Amniotic stem cell (primary cell): ENCODE results near the gene CFAP210.
"Not testable (repeated sequence)": the region's sequence is repeated elsewhere in the genome, so short reads cannot be mapped to it uniquely, and the experiment has no call there.

Source experiments
- DNase-seq: peaks from one replicate; lab custom pipeline; 2025; lab: John Stamatoyannopoulos, UW

The CFAP210 gene

DNA sequence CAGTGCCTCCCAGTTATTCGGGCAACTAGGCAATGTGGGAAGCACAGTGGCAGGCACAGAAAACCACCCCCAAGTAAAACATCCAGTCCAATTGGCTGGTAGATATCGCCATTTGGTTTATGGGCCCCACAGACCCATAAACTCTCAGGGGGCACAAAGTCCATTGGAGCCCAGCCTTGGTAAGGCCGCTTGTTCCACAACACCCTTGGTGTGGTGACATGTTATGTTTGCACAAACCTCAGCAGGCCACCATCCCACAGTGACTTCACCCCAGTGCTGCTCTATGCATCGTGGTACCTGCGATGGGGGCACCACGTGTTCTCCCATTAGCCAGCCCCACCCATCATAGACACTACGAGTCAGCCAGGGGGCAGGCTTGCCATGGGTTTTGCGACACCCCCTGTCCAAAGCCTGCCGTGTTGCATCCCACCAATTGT lies 18.6 kb upstream of the CFAP210 start:
- no peak for DNase-seq

DNA sequence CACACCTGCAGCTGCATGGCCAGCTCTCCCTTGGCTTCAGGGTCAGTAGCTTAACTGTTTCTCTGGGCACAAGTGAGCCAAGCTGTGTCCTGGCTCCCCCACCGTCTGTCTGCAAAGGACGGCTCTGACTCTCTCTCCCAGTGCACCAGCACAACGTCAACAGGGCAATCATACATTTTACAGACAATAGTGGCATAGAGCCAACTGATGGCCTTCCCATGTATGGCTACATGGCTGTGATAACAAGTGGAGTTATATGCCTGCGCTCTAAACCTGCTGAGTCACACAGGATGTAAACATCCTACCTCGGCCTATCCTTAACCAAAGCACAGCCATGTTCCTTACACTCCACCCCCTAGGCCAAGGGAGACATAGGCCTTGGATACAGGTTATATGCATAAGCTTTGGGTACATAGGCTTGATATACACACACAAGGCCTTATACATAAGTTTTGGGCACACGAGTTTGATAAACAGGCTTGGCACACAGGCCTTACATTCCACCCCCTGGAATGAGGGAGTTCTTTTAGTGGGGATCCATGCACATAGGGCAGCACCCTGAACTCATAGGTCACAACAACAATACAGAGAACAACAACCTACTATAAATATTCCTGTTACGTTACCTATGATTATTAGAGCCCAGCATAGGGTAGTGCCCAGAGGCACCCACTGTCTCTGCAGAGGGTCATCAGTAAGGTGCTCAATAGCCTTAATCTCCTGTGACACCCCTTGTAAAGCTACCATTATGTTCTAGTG lies 17.7 kb upstream of the CFAP210 start:
- DNase-seq = no peak

DNA sequence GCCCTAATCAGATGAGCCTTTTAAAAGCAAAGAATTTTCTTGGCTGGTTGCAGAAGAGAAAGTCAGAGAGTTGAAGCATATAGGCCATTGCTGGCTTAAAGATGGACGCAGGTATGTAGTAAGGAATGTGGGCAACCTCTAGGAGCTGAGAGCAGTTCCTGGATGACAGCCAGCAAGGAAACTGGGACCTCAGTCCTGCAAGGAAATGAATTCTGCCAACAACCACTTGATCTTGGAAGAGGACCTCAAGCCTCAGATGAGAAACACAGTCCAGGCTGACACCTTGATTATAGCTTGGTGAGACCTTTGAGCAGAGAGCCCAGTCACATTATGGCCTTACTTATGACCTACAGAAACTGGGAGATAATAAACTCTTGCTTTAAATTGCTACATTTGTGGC lies 15.8 kb upstream of the CFAP210 start:
- DNase-seq = no peak

DNA sequence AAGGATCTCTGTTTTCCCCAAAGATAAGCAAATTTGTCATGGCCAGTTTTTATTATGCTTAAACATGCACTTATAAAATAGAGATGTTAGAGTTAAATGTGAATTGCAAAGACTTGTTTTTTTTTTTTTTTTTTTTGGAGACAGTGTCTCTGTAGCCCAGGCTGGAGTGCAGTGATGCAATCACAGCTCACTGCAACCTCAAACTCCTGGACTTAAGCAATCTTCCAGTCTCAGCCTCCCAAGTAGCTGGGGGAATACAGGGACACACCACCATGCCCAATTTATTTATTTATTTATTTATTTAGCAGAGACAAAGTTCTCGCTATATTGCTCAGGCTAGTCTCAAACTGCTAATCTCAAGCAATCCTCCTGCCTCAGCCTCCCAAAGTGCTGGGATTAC lies 15.1 kb upstream of the CFAP210 start:
- no peak for DNase-seq

DNA sequence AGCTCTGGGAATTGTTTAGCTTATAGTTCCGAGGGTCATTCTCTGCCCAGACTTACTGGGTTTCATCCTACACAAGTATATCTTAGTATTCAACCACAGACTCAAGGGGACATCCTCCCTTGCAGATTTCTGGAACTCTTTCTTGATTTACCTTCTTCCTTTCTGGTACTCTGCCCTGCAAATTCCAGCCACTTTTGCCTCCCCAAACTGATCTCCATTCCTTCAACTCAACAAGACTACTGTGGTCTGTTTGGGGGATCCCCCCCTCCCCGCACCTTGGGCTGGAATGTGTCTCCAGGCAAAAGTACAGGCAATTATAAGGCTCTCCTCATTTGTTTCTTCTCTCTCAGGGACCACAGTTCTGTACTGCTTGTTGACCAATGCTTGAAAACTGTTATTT lies 13.4 kb upstream of the CFAP210 start:
- no peak for DNase-seq

DNA sequence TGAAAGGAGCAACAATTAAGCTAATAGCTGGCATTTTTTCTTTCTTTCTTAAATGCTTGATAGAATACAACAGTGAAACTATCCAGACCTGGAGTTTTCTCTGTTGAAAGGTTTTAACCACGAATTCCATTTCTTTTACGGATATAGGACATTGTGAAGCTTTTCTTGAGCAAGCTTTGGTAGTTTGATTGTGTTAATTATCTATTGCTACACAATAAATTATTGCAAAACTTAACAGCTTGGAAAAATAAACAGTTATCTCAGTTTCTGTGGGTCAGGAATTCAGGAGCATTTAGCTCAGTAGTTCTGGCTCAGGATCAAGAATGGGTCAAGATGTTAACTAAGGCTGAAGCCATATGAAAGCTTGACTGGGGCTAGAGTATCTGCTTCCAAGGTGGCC lies 11.7 kb upstream of the CFAP210 start:
- DNase-seq = no peak

DNA sequence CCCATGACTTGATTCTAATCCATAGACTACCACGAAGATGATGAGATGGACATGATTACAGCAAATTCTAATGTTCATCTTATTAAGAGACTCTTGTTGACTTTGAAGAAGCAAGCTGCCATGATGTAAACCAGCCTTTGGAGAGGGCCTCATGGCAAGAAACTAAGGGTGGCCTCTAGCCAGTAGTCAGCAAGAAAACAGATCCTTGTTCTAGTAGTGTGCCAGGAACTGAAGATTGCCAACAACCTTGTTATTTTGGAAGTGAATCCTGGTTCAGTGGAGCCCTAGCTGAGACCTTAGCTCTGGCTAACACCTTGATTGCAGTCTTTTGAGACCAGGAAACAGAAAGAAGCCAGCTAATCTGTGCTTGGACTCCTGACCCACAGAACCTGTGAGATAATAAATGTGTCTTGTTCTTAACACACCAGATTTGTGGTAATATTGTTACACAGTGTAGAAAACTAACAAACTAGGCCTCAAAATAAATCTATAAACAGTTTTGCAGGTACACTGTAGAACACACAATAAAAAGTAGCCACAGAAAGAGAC lies 10.0 kb upstream of the CFAP210 start:
- no peak for DNase-seq

DNA sequence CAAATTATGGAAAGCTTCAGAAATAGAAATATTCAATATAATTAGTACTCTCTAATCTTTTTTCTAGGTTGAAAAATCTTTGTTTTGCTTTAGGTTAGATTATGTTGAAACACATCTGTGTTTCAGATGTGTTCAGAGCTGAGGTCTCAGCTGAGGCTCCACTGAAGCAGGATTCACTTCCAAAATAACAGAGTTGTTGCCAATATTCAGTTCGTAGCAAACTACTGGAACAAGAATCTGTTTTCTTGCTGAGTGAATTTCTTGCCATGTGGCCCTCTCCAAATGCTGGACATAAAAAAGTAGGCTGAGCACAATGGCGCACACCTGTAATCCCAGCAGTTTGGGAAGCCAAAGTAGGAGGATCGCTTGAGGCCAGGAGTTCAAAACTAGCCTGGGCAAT lies 8.8 kb upstream of the CFAP210 start:
- no peak for DNase-seq

DNA sequence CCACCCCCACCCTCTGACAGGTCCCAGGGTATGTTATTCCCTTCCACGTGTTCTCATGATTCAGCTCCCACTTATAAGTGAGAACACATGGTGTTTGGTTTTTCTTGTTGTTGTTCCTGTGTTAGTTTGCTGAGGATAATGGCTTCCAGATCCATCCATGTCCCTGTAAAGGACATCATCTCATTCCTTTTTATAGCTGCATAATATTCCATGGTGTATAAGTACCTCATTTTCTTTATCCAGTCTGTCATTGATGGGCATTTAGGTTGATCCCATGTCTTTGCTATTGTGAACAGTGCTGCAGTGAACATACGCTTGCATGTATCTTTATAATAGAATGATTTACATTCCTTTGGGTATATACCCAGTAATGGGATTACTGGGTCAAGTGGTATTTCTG lies 5.0 kb upstream of the CFAP210 start:
- not testable (repeated sequence) for DNase-seq

DNA sequence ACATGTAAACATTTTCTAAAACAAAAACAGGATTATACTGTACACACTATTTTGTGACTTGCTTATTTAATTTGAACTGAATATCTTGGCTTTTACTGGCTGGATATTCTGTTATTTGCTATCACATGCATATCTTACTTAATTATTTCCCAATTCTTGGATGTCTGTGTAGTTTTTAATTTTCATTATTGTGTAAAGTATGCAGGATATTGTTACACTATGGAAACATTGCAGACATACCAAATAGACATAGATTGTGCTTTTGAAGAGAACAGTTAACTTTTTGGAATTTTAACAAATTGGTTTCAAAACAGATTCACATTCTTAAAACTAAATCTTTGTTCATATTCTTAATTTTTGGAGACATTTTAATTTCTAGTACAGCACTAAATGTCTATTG lies 2.2 kb upstream of the CFAP210 start:
- no peak for DNase-seq

DNA sequence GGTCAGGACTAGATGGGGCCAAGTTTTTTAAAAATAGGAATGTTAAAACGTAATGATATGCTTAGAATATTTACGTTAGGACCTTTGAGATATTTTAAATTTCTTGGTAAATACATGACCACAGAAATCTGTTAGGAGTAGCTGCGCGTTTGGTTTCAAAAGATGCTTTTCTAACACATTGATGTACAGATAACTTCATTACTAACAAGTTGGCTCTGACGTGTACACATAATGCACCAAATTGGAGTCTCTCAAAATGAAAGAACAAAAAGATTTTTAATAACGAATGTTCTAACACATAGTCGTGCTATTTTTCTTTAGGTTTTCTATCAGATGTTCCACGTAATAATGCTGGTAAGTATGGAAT lies 672 bp upstream of the CFAP210 start:
- no peak for DNase-seq

DNA sequence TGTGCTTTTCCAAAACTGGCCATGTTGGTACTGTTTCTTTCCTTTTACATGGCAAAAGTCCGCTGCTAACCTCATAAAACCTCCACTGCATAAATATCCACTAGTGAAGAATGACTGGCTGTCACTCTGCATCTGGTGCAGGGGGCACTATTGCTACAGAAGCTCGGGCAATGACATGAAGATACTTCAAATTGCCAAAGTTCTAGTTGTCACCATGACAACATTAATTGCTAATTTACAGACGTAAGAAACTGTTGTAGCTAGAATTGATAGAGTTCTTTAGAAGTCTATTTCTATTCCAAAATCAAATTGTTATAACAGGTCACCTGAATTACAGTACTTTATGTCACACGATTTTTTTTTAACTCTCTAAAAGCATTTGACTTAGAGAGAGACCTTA lies 845 bp downstream of the CFAP210 start:
- no peak for DNase-seq

DNA sequence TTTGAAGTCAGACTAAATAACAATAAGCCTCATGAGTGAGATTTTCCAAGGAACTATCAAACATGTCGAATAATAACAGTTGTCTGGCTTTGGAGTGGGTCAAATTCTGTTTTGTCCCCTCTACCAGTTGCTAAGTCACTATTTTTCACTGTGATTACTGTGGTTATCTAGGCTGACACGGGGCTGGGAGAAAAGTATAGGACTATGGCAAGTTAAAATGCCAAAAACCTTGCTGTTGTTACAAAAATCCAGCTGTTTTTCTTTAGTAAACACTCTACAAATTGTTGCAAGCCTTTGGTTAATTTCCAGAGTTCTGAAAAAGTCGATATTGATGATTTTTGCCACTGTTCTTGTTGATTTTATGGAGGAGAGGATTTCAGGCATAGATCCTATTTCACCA lies 1.5 kb downstream of the CFAP210 start:
- no peak for DNase-seq

DNA sequence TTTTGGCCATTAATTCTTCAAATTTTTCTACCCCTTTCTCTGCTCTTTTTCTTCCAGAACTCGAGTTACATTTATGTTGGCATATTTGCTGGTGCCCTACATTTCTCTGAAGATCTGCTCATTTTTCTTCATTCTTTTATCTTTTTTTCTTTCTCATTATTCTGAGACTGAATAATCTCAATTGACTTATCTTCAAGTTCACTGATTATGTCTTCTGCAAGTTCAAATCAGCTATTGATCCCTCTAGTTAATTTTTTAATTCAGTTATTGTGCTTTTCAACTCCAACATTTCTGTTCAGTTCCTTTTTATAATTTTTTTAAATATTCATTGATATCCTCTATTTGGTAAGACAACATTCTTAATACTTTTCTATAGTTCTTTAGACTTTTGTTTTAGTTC lies 3.2 kb downstream of the CFAP210 start:
- DNase-seq = no peak

DNA sequence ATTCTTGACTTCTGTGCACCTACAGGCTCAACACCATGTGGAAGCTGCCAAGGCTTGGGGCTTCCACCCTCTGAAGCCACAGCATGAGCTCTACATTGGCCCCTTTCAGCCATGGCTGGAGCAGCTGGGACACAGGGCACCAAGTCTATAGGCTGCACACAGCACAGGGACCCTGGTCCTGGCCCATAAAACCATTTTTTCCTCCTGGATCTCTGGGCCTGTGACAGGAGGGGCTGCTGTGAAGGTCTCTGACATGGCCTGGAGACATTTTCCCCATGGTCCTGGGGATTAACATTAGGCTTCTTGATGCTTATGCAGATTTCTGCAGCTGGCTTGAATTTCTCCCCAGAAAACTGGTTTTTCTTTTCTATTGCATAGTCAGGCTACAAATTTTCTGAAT lies 6.3 kb downstream of the CFAP210 start:
- DNase-seq = not testable (repeated sequence)

DNA sequence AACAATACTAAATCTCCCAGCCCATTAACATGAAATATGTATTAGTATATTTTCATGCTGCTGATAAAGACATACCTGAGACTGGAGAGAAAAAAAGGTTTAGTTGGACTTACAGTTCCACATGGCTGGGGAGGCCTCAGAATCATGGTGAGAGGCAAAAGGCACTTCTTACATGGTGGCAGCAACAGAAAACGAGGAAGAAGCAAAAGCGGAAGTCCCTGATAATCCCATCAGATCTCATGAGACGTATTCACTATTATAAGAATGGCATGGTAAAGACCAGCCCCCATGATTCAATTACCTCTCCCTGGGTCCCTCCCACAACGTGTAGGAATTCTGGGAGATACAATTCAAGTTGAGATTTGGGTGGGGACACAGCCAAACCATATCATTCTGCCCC lies 7.4 kb downstream of the CFAP210 start:
- not testable (repeated sequence) for DNase-seq

DNA sequence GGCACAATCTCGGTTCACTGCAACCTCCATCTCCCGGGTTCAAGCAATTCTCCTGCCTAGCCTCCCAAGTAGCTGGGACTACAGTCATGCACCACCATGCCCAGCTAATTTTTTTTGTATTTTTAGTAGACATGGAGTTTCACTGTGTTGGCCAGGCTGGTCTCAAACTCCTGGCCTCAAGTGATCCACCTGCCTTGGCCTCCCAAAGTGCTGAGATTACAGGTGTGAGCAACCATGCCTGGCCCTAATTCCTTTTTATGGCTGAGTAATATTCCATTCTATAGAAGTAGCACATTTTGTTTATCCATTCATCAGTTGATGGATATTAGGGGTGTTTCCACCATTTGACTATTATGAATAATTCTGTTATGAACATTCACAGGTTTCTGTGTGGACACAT lies 9.5 kb downstream of the CFAP210 start:
- not testable (repeated sequence) for DNase-seq

DNA sequence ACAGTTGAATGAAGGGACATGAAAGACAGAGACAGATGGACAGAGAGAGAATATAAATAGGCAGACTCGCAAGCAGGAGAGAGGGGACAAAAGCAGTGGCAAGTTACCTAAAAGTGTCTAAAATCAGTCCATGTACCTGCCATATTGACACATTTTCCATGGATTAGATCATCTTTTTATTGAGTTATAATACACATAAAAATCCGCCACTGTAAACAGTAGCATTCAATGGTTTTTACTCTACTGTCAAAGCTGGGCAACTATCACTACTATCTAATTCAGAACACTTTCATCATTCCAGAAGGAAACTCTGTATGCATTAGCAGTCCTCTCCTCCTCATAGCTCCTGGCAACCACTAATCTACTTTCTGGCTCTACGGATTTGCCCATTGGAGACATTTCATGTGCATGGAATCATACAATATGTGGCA lies 10.1 kb downstream of the CFAP210 start:
- no peak for DNase-seq

DNA sequence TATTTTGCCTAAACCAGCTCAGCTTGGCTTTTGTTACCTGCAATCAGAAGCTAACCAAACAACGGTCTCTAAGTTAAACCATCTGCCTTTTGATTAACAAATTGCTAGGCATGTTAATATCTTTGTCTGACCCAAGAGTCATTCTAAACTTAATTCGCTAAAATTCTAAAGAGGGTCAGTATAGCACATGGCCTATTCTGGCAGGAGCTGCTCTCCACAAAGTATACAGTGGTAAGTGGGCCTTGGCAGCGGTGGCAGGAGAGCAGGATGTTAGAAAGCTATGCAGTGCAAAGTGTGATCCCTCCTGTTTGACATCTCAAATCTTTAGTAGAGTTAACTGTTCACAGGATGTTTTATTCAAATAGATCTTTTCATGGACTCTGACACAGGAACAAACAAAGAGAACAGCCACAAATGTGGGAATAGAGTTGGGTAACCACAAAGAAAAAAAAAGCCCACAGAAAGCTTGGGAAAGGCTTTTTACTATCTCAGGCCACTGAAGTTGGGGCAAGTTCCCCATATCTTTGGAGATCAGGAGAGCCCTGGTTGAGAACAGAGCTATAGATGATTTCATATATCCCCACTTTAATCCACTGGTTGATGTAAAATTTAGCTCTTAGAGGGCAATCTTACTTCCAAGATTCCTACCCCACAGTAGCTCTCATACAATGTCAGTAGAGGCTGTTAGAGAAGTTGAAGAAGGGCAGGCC lies 10.6 kb downstream of the CFAP210 start:
- no peak for DNase-seq

DNA sequence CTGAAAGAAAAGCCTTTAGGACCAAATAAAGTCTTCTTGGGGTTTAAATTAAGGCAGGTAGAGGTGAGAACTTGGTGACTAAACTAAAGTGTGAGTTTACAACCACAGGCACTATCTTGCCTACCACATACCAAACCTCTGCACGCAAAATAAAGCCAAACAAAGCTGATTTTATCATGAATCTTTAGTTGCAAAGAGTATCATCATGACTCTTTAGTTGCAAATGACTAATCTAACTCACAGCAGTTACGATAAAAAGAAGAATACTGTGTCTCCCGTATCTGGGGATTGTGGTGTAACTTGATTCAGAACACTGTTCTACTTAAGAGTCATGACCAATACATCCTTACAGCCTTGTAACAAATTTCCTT lies 11.2 kb downstream of the CFAP210 start:
- DNase-seq = no peak

DNA sequence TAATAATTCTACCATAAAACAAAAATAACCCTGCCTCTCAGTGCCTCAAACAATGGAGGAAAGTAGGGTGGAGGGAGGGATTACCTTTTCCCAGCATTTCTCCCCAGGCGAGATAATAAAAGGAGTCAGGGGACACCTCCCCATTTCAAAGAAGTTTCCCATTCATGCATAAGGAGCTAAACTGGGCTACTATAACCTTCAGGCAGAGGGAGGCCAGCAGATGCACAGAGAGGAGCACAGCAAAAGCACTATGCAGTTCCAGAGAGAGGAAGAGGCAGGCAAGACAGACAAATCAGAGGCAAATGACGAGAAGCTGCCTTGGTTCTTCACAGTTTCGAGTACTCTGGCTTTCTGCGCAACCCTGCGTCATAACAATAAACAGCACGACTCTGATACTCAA lies 17.4 kb downstream of the CFAP210 start:
- DNase-seq = no peak

DNA sequence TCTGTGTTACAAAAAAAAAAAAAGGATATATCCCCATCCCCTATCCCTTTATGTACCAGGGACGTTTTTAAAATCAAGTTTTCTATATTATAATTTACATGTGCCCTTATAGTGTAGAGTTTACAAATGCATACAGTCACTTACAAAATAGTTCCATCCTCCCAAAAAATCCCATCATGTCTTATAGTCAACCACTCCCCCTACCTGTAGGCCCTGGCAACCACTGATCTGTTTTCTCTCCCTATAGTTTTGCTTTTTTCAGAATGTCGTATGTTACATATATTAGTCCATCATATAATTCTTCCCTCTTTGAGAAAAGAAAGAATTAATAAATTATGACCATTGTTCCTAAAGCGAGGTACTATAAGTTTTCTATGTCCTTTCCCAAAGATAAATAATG lies 17.8 kb downstream of the CFAP210 start:
- DNase-seq = no peak

DNA sequence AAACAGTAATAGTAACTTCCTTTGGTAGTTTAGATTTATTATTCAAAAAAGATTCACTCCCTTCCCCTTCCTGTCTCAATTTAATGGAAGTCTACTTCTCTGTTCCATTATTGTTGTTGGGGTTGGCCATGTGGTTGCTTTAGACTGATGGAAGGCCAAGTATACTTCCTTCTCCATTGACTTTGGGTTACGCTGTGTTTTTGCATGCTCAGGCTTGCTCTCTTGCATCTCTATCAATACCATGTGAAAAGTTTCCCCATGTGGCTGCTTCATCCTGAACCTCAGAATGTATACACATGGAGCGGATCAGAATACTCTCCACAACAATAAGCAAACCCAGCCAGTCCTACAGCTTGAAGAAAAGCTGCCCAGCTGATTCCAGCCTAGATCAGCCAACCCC lies 20.3 kb downstream of the CFAP210 start:
- no peak for DNase-seq

DNA sequence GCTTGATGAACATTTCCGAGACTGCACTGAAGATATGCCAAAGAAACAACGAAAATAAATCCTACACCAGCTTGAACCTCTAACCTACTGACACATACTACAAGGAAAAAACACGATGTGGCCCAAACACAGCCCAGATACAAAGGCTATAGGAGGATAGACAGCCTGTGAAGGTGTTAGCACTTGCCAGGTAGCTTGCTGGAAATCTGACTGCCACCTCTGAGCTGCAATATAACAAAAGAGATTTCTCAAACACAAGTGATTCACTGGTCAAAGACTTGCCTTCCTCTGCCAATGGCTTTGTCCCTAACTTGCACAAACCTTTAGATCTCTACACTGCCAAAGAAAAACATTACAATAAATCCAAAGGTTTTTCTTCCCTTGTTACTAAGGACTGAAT lies 21.1 kb downstream of the CFAP210 start:
- no peak for DNase-seq
